Parathyroid adenoma (tissue), 2 donors: Measurements from ENCODE around the gene NEK9.
"Not testable (repeated sequence)": the region's sequence is repeated elsewhere in the genome, so short reads cannot be mapped to it uniquely, and the experiment has no call there.

ENCODE experiments used
- H2AFZ ChIP-seq: fragments of 300-600 bp; sonication (generic); one replicate; pipeline ENCODE4 v1.7.0; 2017; ENCODE audit warnings: antibody characterized with exemption, mild to moderate bottlenecking
- H3K27ac ChIP-seq: fragments of 300-600 bp; sonication (generic); one replicate; pipeline ENCODE4 v1.7.0; 2017
- H3K27me3 ChIP-seq: fragments of 300-600 bp; sonication (generic); one replicate; pipeline ENCODE4 v1.7.0; 2017; ENCODE audit warnings: low read length; ENCODE audit not compliant: control insufficient read depth, insufficient read depth
- H3K36me3 ChIP-seq: fragments of 300-600 bp; sonication (generic); one replicate; pipeline ENCODE4 v1.7.0; 2017; ENCODE audit warnings: low read length; ENCODE audit not compliant: control insufficient read depth, insufficient read depth
- H3K4me1 ChIP-seq: fragments of 300-600 bp; sonication (generic); one replicate; pipeline ENCODE4 v1.7.0; 2017; ENCODE audit warnings: control low read depth
- H3K4me2 ChIP-seq: fragments of 300-600 bp; sonication (generic); one replicate; pipeline ENCODE4 v1.7.0; 2017; ENCODE audit warnings: low read length
- H3K4me3 ChIP-seq: fragments of 300-600 bp; sonication (generic); one replicate; pipeline ENCODE4 v1.7.0; 2017; ENCODE audit warnings: low read depth, low read length
- H3K79me2 ChIP-seq: fragments of 300-600 bp; sonication (generic); one replicate; pipeline ENCODE4 v1.7.0; 2017; ENCODE audit warnings: control low read depth
- H3K9ac ChIP-seq: fragments of 300-600 bp; sonication (generic); one replicate; pipeline ENCODE4 v1.7.0; 2017; ENCODE audit warnings: mild to moderate bottlenecking
- H3K9me3 ChIP-seq: fragments of 300-600 bp; sonication (generic); one replicate; pipeline ENCODE4 v1.7.0; 2017; ENCODE audit warnings: low read length; ENCODE audit not compliant: control insufficient read depth
- CTCF ChIP-seq: fragments of 300-600 bp; sonication (generic); IDR thresholded peaks from one replicate; pipeline ENCODE4 v1.7.0; 2017; ENCODE audit warnings: antibody characterized with exemption, mild to moderate bottlenecking
- donor health status: primary hyperparathyroidism.

Gene NEK9

GRCh38 chr14:75156111-75156510 lies 29.3 kb upstream of the NEK9 start:
- H3K27ac ChIP-seq: no peak overlapping the region

GRCh38 chr14:75155169-75155568 lies 28.3 kb upstream of the NEK9 start:
- Histone ChIP-seq H3K36me3 (no peaks in the 10 kb centered on the region), H3K4me3 (no peak overlapping the region)
- TF ChIP-seq CTCF: no peak

More at GRCh38 chr14:75156111-75156510, 29.3 kb upstream of the NEK9 start:
- Histone ChIP-seq H3K4me3 (no peak overlapping the region), H3K9ac (no peak overlapping the region), H3K79me2 (peaks cover 63% of the 10 kb centered on the region), H3K9me3 (no peaks in the 10 kb centered on the region), H3K4me1 (peaks cover 7% of the 10 kb centered on the region), H3K36me3 (no peaks in the 10 kb centered on the region), H3K4me2 (no peak overlapping the region), H2AFZ (no peak overlapping the region), H3K27me3 (no peaks in the 10 kb centered on the region)
- no peak for TF ChIP-seq CTCF

GRCh38 chr14:75153295-75153694 lies 26.4 kb upstream of the NEK9 start:
- H2AFZ ChIP-seq: no peak overlapping the region
- no peak overlapping the region for H3K4me2 ChIP-seq
- H3K4me1 ChIP-seq: no peaks in the 10 kb centered on the region
- H3K27ac ChIP-seq: no peak overlapping the region
- no peak overlapping the region for H3K4me3 ChIP-seq
- peaks cover 61% of the 10 kb centered on the region for H3K79me2 ChIP-seq
- no peak overlapping the region for H3K9ac ChIP-seq
- H3K36me3 ChIP-seq: no peaks in the 10 kb centered on the region
- no peaks in the 10 kb centered on the region for H3K27me3 ChIP-seq
- TF ChIP-seq CTCF: no peak
- H3K9me3 ChIP-seq: no peaks in the 10 kb centered on the region

More at GRCh38 chr14:75155169-75155568, 28.3 kb upstream of the NEK9 start:
- Histone ChIP-seq H3K9me3 (no peaks in the 10 kb centered on the region), H3K79me2 (peaks cover 63% of the 10 kb centered on the region), H3K9ac (no peak overlapping the region), H2AFZ (no peak overlapping the region), H3K4me2 (no peak overlapping the region), H3K27ac (no peak overlapping the region), H3K27me3 (no peaks in the 10 kb centered on the region), H3K4me1 (peaks cover 2% of the 10 kb centered on the region)

- TF ChIP-seq CTCF: no peak
- H3K27ac ChIP-seq: no peak overlapping the region
- H2AFZ ChIP-seq: no peak overlapping the region
- H3K79me2 ChIP-seq: peaks cover 51% of the 10 kb centered on the region
- no peak overlapping the region for H3K4me2 ChIP-seq
- H3K27me3 ChIP-seq: no peaks in the 10 kb centered on the region
- no peaks in the 10 kb centered on the region for H3K36me3 ChIP-seq
- no peak overlapping the region for H3K4me3 ChIP-seq
- no peaks in the 10 kb centered on the region for H3K4me1 ChIP-seq
- H3K9ac ChIP-seq: no peak overlapping the region
- H3K9me3 ChIP-seq: no peaks in the 10 kb centered on the region
Measured at GRCh38 chr14:75151851-75152250, 25.0 kb upstream of the NEK9 start.

- not testable (repeated sequence) for H3K27me3 ChIP-seq, H3K4me1 ChIP-seq, H3K9me3 ChIP-seq, H3K4me2 ChIP-seq, H3K4me3 ChIP-seq, H3K27ac ChIP-seq, H3K36me3 ChIP-seq, H3K9ac ChIP-seq, H2AFZ ChIP-seq
- peaks cover 41% of the 10 kb centered on the region for H3K79me2 ChIP-seq
Measured at GRCh38 chr14:75150637-75151036, 23.8 kb upstream of the NEK9 start.
